Activated CD4-positive, alpha-beta T cell treated with anti-CD3 and anti-CD28 coated beads, Interleukin-2, amount 50 U/mL, for 48 hours (primary cell): ENCODE measurements around the gene ECEL1.

Experiments
- DNase-seq, 2 experiments: peaks; one replicate each; pipeline ENCODE4 v3.0.0-alpha.2; 2020

The ECEL1 gene

GRCh38 chr2:232483311-232483922, 4.2 kb downstream of the ECEL1 start:
- DNase-seq: no peak

DNA sequence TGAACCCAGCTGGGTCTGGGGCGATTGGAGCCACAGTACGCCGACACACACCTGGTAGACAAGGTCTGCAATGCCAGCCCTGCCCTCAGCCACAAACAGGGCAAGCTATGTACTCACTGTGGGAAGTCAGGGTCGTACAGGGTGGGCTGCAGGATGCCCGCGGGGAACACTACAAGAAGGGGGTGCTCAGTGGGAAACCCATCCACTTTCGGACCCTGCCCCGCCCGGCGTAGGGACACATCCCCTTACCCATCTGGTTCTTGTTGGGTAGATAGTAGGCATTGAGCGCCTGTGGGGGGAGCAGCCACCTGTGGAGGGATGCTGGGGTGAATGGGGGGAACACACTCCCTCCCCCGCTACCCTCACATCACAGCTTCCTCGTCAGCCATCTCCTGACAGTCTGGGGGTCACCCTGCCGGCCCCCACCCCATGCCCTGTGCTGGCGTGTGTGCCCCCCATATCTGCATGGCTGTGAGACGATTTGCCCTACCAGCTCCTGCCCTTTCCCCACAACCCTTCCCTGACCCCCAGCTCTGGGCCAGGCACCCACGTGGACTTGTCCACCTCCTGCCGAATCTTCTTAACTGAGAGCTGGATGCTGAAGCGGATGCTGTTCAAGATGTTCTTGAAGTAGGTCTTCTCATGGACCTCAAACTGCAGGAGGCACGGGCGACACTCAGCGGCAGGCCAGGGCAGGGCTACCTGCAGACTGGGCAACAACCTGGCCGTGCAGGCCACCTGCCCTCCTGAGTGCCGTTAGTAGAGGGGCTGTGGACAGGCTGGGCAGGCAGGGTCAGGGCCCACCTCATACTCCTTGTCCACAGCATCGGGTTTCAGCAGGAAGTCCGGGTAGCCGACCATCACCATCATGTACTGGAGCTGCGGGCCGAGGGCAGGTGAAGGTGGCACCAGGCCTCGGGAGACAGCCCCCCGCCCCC, 5.1 kb downstream of the ECEL1 start:
- no peak for DNase-seq

GRCh38 chr2:232481322-232482140, 6.1 kb downstream of the ECEL1 start:
- no peak for DNase-seq

GRCh38 chr2:232480201-232481190, 7.1 kb downstream of the ECEL1 start:
- no peak for DNase-seq

- DNase-seq: no peak
Measured at GRCh38 chr2:232479341-232480200, 8.1 kb downstream of the ECEL1 start.

DNA sequence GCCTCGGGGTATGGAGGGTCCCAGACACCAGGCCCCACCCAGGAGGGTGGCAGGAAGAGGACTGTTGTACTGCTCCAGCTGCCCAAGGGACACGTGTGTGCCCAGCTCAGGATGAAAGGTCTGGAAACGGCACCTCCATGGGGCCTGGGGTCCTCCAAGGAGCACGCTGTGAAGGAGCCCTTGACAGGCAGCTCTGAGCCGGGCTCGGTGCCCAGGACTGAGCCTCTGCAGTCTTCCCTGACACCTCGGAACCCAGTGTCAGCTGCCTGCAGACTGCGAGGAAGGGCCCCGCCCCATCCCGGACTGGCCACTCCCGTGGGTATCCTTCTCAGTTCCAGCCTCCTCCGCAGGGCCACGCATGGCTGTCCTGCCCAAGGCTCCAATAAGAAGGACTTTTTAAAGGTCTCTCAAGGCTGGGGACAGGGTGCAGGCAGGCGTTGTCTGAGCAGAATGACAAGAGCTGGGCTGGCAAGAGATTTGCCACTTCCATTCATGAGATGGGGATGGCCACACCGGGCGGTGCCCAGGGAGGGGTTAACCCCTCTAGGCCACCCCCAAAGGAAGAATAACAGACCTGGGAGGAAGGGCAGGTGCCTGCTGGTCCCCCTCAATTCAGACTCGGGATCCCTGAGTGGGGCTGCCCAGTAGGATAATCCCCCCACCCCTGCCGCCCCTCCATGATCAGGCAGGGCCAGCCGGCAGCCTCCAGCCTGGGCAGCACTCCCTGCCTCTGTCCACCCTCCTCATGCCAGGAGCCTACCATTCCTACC, 8.9 kb downstream of the ECEL1 start:
- DNase-seq: no peak

DNA sequence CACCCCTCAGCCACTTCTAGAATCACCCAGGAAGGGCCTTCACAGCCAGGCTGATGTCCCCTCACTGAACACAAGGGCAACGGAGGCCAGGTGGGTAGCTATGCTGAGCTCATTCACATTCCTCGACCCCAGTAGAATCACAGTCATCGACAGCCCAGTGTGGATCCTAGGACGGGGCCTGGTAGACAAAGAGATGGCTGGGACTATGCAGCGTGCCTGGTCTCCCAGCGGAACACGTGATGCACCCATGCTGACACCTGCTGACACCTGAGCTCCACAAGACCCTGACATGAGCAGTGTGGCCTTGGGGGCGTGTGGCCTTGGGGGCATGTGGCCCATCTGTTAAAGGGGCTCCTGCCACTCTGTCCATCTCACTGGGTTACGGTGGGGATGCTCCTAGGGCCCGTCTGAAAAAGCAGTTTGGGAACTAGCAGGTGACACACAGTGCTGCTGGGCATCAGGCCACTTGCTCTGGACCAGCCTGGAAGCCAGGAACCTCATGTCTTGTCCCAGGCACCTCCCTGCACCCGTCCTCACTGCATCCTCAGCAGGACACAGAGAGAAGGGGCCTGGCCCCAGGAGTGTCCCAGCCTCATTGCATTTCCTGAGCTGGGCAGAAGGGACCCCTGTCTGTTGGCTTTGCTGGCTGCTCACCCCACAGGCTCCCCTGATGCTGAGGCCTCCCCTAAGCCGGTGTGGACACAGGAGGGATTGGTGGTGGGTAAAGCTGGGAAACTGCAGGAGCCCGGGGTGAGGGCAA, 9.7 kb downstream of the ECEL1 start:
- DNase-seq: no peak

GRCh38 chr2:232476791-232477190, 10.8 kb downstream of the ECEL1 start:
- DNase-seq: no peak

- no peak for DNase-seq
Measured at GRCh38 chr2:232476045-232476444, 11.6 kb downstream of the ECEL1 start.

DNA sequence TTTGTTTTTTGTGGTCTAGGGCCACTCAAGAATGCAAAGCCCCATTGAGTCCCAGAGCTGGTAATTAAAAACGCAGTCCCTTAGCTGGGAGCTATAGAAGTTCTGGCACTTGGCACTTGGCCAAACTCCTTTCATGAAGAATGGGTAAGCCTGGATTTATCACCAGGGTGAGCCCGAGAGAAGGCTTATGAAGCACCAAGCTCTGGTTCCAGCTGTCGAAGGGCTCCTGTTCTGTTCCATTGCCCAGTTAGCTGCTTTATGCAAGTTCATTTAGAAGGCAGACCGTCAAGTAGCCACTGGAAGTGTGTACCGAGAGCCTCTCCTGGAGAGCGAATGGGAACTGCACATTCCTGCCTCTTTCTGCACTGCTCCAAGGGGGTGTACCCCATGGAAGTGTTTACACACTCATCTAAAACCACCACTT, 14.2 kb downstream of the ECEL1 start:
- DNase-seq: no peak

DNA sequence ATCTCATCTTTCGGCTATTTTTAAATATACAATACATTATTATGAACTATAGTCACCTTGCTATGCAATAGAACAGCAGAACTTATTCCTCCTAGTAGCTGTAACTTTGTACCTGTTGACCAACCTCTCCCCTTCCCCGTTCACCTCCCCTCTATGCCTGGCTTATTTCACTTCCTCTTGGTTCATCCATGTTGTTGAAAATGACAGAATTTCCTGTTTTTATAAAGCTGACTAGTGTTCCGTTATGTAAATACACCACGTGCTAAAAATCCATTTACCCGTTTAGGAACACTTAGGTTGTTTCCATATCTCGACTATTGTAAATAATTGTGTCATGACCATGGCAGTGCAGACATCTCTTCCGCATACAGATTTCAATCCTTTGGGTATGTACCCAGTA, 21.4 kb downstream of the ECEL1 start:
- DNase-seq: no peak

GRCh38 chr2:232465061-232465460, 22.6 kb downstream of the ECEL1 start:
- no peak for DNase-seq

- no peak for DNase-seq
Measured at GRCh38 chr2:232464544-232464885, 23.1 kb downstream of the ECEL1 start.

- no peak for DNase-seq
Measured at GRCh38 chr2:232463701-232464543, 23.7 kb downstream of the ECEL1 start.

- no peak for DNase-seq
Measured at GRCh38 chr2:232460171-232460570, 27.5 kb downstream of the ECEL1 start.

DNA sequence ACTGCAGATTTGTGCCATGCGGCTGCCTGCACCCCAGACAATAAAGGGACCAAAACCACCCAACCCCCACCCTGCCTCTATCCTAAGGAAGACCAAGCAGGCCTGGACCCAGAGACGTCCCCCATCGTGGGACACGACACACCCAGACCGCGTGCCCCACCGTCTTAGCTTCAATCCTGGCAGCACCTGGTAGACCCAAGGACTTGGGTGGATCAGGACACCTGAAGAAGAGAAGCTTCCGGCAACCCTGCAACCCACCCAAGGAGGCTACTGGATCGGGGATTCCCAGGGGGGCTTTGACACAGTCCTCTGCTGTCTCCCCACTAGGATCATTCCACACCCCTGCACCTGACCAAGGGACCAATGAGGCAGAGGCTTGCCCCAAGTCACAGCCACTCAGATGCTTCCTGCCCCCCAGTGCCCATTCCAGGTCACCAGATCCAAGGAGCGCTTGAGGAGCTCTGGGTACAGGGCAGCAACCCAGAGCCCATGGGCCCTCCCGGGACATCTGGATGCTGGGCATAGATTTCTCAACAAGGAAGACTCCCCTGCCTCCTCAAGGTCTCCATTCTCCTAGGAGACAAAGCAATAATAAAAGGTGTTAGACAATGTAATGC, 28.1 kb downstream of the ECEL1 start:
- no peak for DNase-seq

- no peak for DNase-seq
Measured at GRCh38 chr2:232458661-232459418, 28.8 kb downstream of the ECEL1 start.
